H1 (cell line): ENCODE measurements around the gene LLGL2. TPM values are rescaled to one million over a fixed set of nuclear protein-coding genes. Genes with fewer than 3 reads are reported as not detected.

Experiments
- CTCF ChIA-PET: fragments of 300-600 bp; sonication (Branson Sonifier 250); formaldehyde crosslinking; loops from one replicate; lab custom pipeline; 2021; ENCODE audit not compliant: partially characterized antibody; lab: Charles Lee
- POLR2A ChIA-PET: fragments of 300-600 bp; sonication (Branson Sonifier 250); formaldehyde crosslinking; loops from one replicate; lab custom pipeline; 2021; ENCODE audit warnings: inconsistent platforms; ENCODE audit not compliant: partially characterized antibody; lab: Charles Lee
- DNase-seq, 2 experiments: peaks; one replicate each; pipeline versions ENCODE4 v3.0.0 to v3.0.0-alpha.2; 2010 to 2022; ENCODE audit warnings: low spot score in 2 of 2, low read depth in 1 of 2, mixed read lengths in 1 of 2
- FAIRE-seq: peaks from 2 replicates; lab custom pipeline; 2011; peaks lifted over from hg19 to GRCh38; lab: Jason Lieb, UNC
- H2AFZ ChIP-seq: 2 replicates; pipeline ENCODE4 v1.8.1; 2012; ENCODE audit warnings: low read length, inconsistent platforms
- H2AK5ac ChIP-seq: 2 replicates; pipeline ENCODE4 v1.6.1; 2013; ENCODE audit warnings: low read depth, low read length
- H2BK120ac ChIP-seq: replicated peaks from 2 replicates; pipeline ENCODE3; 2013; ENCODE audit warnings: low read depth, low read length, inconsistent platforms
- H2BK12ac ChIP-seq: 2 replicates; pipeline ENCODE4 v1.6.1; 2013; ENCODE audit warnings: low read depth, low read length
- H2BK15ac ChIP-seq: 2 replicates; pipeline ENCODE4 v1.6.1; 2013; ENCODE audit warnings: low read length
- H2BK20ac ChIP-seq: 2 replicates; pipeline ENCODE4 v1.6.1; 2013; ENCODE audit warnings: low read length
- H2BK5ac ChIP-seq: 2 replicates; pipeline ENCODE4 v1.6.1; 2013; ENCODE audit warnings: low read depth, low read length
- H3K14ac ChIP-seq: 2 replicates; pipeline ENCODE4 v1.6.1; 2013; ENCODE audit warnings: inconsistent platforms; ENCODE audit not compliant: insufficient read length
- H3K18ac ChIP-seq: 2 replicates; pipeline ENCODE4 v1.6.1; 2013; ENCODE audit warnings: low read length; ENCODE audit errors: extremely low read depth
- H3K23ac ChIP-seq: 2 replicates; pipeline ENCODE4 v1.6.1; 2013; ENCODE audit warnings: inconsistent platforms; ENCODE audit not compliant: insufficient read length
- H3K23me2 ChIP-seq: 2 replicates; pipeline ENCODE4 v1.6.1; 2013; ENCODE audit warnings: low read depth, low read length
- H3K27ac ChIP-seq: 2 replicates; pipeline ENCODE4 v1.6.1; 2011; ENCODE audit warnings: low read depth, low read length, inconsistent platforms
- H3K27me3 ChIP-seq, 4 experiments: replicated peaks in 1 of 4; 1 replicate in 1 of 4; 2 replicates in 3 of 4; pipeline versions ENCODE4 v1.6.1 to v1.8.1; 2011 to 2013; ENCODE audit warnings: low read length in 3 of 4, mild to moderate bottlenecking in 3 of 4, inconsistent platforms in 2 of 4, mixed read lengths in 2 of 4, moderate library complexity in 1 of 4; ENCODE audit not compliant: control insufficient read depth in 3 of 4, insufficient read depth in 3 of 4; ENCODE audit errors: extremely low read depth in 1 of 4
- H3K36me3 ChIP-seq, 4 experiments: 2 replicates each; pipeline versions ENCODE4 v1.6.1 to v1.8.1; 2011 to 2013; ENCODE audit warnings: mild to moderate bottlenecking in 4 of 4, low read length in 3 of 4, moderate library complexity in 2 of 4, control low read depth in 1 of 4, inconsistent platforms in 1 of 4; ENCODE audit not compliant: insufficient read depth in 4 of 4, control insufficient read depth in 2 of 4
- H3K4ac ChIP-seq: replicated peaks from 2 replicates; pipeline ENCODE3; 2013; ENCODE audit warnings: low read length, low read depth, mixed read lengths, inconsistent platforms; ENCODE audit not compliant: insufficient read length
- H3K4me1 ChIP-seq, 4 experiments: replicated peaks in 1 of 4; 1 replicate in 1 of 4; 2 replicates in 3 of 4; pipeline versions ENCODE4 v1.6.1 to v1.8.1; 2011 to 2013; ENCODE audit warnings: low read length in 3 of 4, inconsistent platforms in 2 of 4, mixed read lengths in 1 of 4; ENCODE audit not compliant: insufficient read depth in 4 of 4, control insufficient read depth in 3 of 4
- H3K4me2 ChIP-seq, 2 experiments: 2 replicates each; pipeline versions ENCODE4 v1.6.1 to v1.8.1; 2011 to 2013; ENCODE audit warnings: low read depth in 2 of 2, low read length in 2 of 2, control low read depth in 1 of 2, inconsistent platforms in 1 of 2, mild to moderate bottlenecking in 1 of 2; ENCODE audit not compliant: insufficient read depth in 1 of 2
- H3K4me3 ChIP-seq, 4 experiments: fragments of 200-600, 300-600 bp in 1 of 4; sonication (generic), shearing (Covaris generic), sonication (Bioruptor Twin) in 1 of 4; 2 replicates each; pipeline versions ENCODE4 v1.5.1 to v1.8.1; 2011 to 2016; ENCODE audit warnings: low read length in 4 of 4, low read depth in 3 of 4, control low read depth in 2 of 4, inconsistent platforms in 2 of 4, mild to moderate bottlenecking in 2 of 4, mixed read lengths in 1 of 4, moderate library complexity in 1 of 4; ENCODE audit not compliant: insufficient read depth in 2 of 4; ENCODE audit errors: extremely low read depth in 1 of 4
- H3K56ac ChIP-seq: replicated peaks from 2 replicates; pipeline ENCODE3; 2013; ENCODE audit warnings: low read depth, mild to moderate bottlenecking, mixed read lengths, low read length, inconsistent platforms; ENCODE audit not compliant: insufficient read length
- H3K79me1 ChIP-seq: 2 replicates; pipeline ENCODE4 v1.6.1; 2013; ENCODE audit warnings: low read depth, low read length, control low read depth
- H3K79me2 ChIP-seq, 2 experiments: 2 replicates each; pipeline versions ENCODE4 v1.6.1 to v1.8.1; 2012 to 2013; ENCODE audit warnings: low read length in 2 of 2, mild to moderate bottlenecking in 2 of 2, inconsistent platforms in 1 of 2; ENCODE audit not compliant: insufficient read depth in 2 of 2, control insufficient read depth in 1 of 2
- H3K9ac ChIP-seq, 4 experiments: replicated peaks in 1 of 4; 1 replicate in 1 of 4; 2 replicates in 3 of 4; pipeline versions ENCODE4 v1.6.1 to v1.8.1; 2011 to 2013; ENCODE audit warnings: low read depth in 3 of 4, low read length in 3 of 4, control low read depth in 2 of 4, mild to moderate bottlenecking in 2 of 4, moderate library complexity in 2 of 4, inconsistent platforms in 1 of 4; ENCODE audit errors: extremely low read depth in 1 of 4
- H3K9me3 ChIP-seq, 2 experiments: 2 replicates each; pipeline versions ENCODE4 v1.6.1 to v1.8.1; 2012 to 2013; ENCODE audit warnings: mild to moderate bottlenecking in 2 of 2, moderate library complexity in 2 of 2, control low read depth in 1 of 2, inconsistent platforms in 1 of 2, low read depth in 1 of 2, low read length in 1 of 2, mixed read lengths in 1 of 2; ENCODE audit not compliant: insufficient read depth in 2 of 2
- H4K20me1 ChIP-seq, 2 experiments: replicated peaks in 1 of 2; 2 replicates each; pipeline versions ENCODE3 to v1.8.1; 2011 to 2013; ENCODE audit warnings: inconsistent platforms in 2 of 2, low read length in 2 of 2, mild to moderate bottlenecking in 1 of 2; ENCODE audit not compliant: insufficient read depth in 2 of 2, control insufficient read depth in 1 of 2
- H4K5ac ChIP-seq: 2 replicates; pipeline ENCODE4 v1.6.1; 2013; ENCODE audit warnings: low read length, low read depth, mixed read lengths, inconsistent platforms; ENCODE audit not compliant: insufficient read length
- H4K8ac ChIP-seq: 2 replicates; pipeline ENCODE4 v1.8.0; 2013; ENCODE audit warnings: mild to moderate bottlenecking, moderate library complexity, low read length, inconsistent platforms; ENCODE audit not compliant: insufficient read depth; ENCODE audit errors: extremely low read depth
- H4K91ac ChIP-seq: replicated peaks from 2 replicates; pipeline ENCODE3; 2013; ENCODE audit warnings: low read length, mixed read lengths, inconsistent platforms; ENCODE audit not compliant: insufficient read length
- ASH2L ChIP-seq: fragments of 200-600, 300-600 bp; sonication (generic); IDR thresholded peaks from one replicate; pipeline ENCODE4 v1.7.1; 2017; ENCODE audit warnings: low read length
- ATF2 ChIP-seq: IDR thresholded peaks from 2 replicates; pipeline ENCODE4 v1.6.1; 2012; ENCODE audit warnings: low read length, inconsistent platforms
- CBX5 ChIP-seq: fragments of 300-800, 300-1000 bp; sonication (generic); IDR thresholded peaks from 2 replicates; pipeline ENCODE4 v1.7.1; 2016; ENCODE audit warnings: antibody characterized with exemption, low read length, low read depth
- GTF2F1 ChIP-seq: IDR thresholded peaks from 2 replicates; pipeline ENCODE4 v1.6.1; 2012; ENCODE audit warnings: low read depth, low read length, improper control_type of control experiment, borderline replicate concordance
- HDAC6 ChIP-seq: IDR thresholded peaks from one replicate; pipeline ENCODE4 v1.7.1; 2012; ENCODE audit warnings: low read depth, mild to moderate bottlenecking, inconsistent platforms, low read length, moderate library complexity
- JUN ChIP-seq: IDR thresholded peaks from 2 replicates; pipeline ENCODE4 v1.6.1; 2011; ENCODE audit warnings: low read depth, mild to moderate bottlenecking, improper control_type of control experiment, low read length
- NANOG ChIP-seq: IDR thresholded peaks from 2 replicates; pipeline ENCODE4 v1.6.1; 2011; ENCODE audit warnings: low read length, low read depth, mild to moderate bottlenecking, inconsistent platforms; ENCODE audit not compliant: insufficient read depth, poor library complexity, severe bottlenecking
- POLR2AphosphoS5 ChIP-seq: IDR thresholded peaks from 2 replicates; pipeline ENCODE4 v1.6.1; 2011; ENCODE audit warnings: low read depth, low read length
- SRF ChIP-seq: IDR thresholded peaks from 2 replicates; pipeline ENCODE4 v1.6.1; 2011; ENCODE audit warnings: mild to moderate bottlenecking, low read depth, low read length, moderate library complexity
- TEAD4 ChIP-seq: IDR thresholded peaks from 2 replicates; pipeline ENCODE4 v1.6.1; 2012; ENCODE audit warnings: low read depth, low read length, inconsistent platforms, mixed read lengths
- YY1 ChIP-seq: IDR thresholded peaks from 2 replicates; pipeline ENCODE4 v1.6.1; 2011; ENCODE audit warnings: low read depth, mild to moderate bottlenecking, low read length
- WGBS, 2 experiments: shearing (Covaris generic) in 1 of 2; methylation state at CpG; one replicate each; pipeline versions ENCODE4 v1.1.6 to v1.1.7; 2013 to 2015; ENCODE audit warnings: low lambda C conversion rate in 2 of 2, mixed read lengths in 2 of 2, inconsistent platforms in 1 of 2, low coverage in 1 of 2, missing lambda C conversion rate in 1 of 2; ENCODE audit not compliant: insufficient replicate concordance in 2 of 2, insufficient coverage in 1 of 2, insufficient read length in 1 of 2; ENCODE audit errors: extremely low coverage in 1 of 2, missing lambda C conversion rate in 1 of 2; 5-methylcytosine and 5-hydroxymethylcytosine counted together
- polyA plus RNA-seq, 7 experiments: library from polyadenylated mRNA; depleted of rRNA in 3 of 7; stranded (reverse) in 5 of 7; unstranded in 2 of 7; fragments of >200 nt in 5 of 7; fragments of 200-250 nt in 2 of 7; gene quantifications; 1 replicate in 5 of 7; 2 replicates in 1 of 7; 4 replicates in 1 of 7; pipeline versions ENCODE4 v1.2.1 to v1.2.3, GENCODE V29; 2011 to 2013; ENCODE audit warnings: missing spikeins in 2 of 7, mixed read lengths in 2 of 7
- total RNA-seq: library from RNA; stranded (reverse); fragmentation: NEBNext Ultra II Directional; extraction: Animal tissue kit (Norgen Biotek cat#: 25700); gene quantifications from 2 replicates; pipeline ENCODE4 v1.2.1, GENCODE V29; 2021

LLGL2 gene
- total and polyA plus RNA-seq, 2 of the 8 experiments (the other 6 are each of a cell fraction or from before 2014, with no cell fraction given) = 64.5 to 77.1 TPM

DNA sequence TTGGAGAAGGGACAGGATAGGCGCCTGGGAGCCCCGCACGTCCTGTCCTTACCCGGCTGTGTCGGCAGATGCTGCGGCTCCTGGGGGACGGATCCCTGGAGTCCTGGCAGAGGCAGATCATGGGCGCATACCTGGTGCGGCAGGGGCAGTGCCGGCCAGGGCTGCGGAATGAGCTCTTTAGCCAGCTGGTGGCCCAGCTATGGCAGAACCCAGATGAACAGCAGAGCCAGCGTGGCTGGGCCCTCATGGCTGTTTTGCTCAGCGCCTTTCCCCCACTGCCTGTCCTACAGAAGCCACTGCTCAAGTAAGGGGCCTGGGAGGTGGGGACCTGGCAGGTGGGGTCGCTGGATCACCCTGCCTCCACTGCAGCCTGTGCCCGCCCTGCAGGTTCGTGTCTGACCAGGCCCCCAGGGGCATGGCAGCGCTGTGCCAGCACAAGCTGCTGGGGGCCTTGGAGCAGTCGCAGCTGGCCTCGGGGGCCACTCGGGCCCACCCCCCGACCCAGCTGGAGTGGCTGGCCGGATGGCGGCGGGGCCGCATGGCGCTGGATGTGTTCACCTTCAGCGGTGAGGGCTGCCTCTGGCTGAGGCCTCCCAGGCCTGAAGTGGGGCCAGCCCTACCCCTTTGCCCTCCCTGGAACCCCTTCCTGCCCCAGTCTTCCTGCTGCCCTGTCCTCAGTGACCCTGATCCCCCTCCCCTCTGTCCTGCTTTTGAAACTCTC lies 87.6 kb downstream of the LLGL2 start:
- Histone ChIP-seq H3K27ac (no peak overlapping the region), H3K18ac (no peak overlapping the region), H3K36me3 (no peaks in the 10 kb centered on the region), H4K8ac (no peak overlapping the region), H3K79me1 (no peaks in the 10 kb centered on the region), H3K4ac (no peak overlapping the region), H3K4me1 (no peaks in the 10 kb centered on the region), H3K79me2 (no peaks in the 10 kb centered on the region), H2AK5ac (no peak overlapping the region), H2BK15ac (no peak overlapping the region), H2BK12ac (no peak overlapping the region), H4K20me1 (no peaks in the 10 kb centered on the region), H3K4me2 (no peak overlapping the region), H2BK20ac (no peak overlapping the region), H3K27me3 (no peaks in the 10 kb centered on the region)
- DNase-seq = no peak
- TF ChIP-seq YY1 (no peak), POLR2AphosphoS5 (no peak), HDAC6 (no peak), ASH2L (no peak), GTF2F1 (no peak), SRF (no peak), JUN (no peak), TEAD4 (no peak), ATF2 (no peak), CBX5 (no peak), NANOG (no peak)
- TF ChIP-seq, all 59 proteins: peak for 0
- H4K91ac ChIP-seq = no peak overlapping the region
- POLR2A ChIA-PET = interaction anchor here (5.2 kb wide), 1 partner anchor 11 kb away, joined by 19 read pairs; no protein-coding TSS in a partner anchor
- no peak overlapping the region for H3K56ac ChIP-seq
- H3K9me3 ChIP-seq = no peaks in the 10 kb centered on the region
- H2BK120ac ChIP-seq = no peak overlapping the region
- FAIRE-seq = no peak
- no peak overlapping the region for H4K5ac ChIP-seq
- CTCF ChIA-PET = interaction anchor here (1.0 to 59.2 kb wide), 8 partner anchors 7 to 140 kb away, joined by 3 to 2200 read pairs (median 10); partner anchors contain the start of genes RECQL5, SAP30BP and SMIM5
- no peaks in the 10 kb centered on the region for H3K23me2 ChIP-seq
- H2BK5ac ChIP-seq = no peak overlapping the region
- H3K23ac ChIP-seq = no peak overlapping the region
- H3K9ac ChIP-seq = no peak overlapping the region
- 86% methylated on average over 16 of the region's 27 CpGs; no CpG with 5 or more reads in 1 of the 2 experiments for WGBS, 2 experiments
- no peak overlapping the region for H2AFZ ChIP-seq
- no peak overlapping the region for H3K14ac ChIP-seq
- H3K4me3 ChIP-seq = no peak overlapping the region
